Measurements from ENCODE around the gene AUNIP. TPM values are rescaled to one million over a fixed set of nuclear protein-coding genes. Genes with fewer than 3 reads are reported as not detected.

The AUNIP gene
- polyA plus RNA-seq, 1 experiment: 1.4 TPM

DNA sequence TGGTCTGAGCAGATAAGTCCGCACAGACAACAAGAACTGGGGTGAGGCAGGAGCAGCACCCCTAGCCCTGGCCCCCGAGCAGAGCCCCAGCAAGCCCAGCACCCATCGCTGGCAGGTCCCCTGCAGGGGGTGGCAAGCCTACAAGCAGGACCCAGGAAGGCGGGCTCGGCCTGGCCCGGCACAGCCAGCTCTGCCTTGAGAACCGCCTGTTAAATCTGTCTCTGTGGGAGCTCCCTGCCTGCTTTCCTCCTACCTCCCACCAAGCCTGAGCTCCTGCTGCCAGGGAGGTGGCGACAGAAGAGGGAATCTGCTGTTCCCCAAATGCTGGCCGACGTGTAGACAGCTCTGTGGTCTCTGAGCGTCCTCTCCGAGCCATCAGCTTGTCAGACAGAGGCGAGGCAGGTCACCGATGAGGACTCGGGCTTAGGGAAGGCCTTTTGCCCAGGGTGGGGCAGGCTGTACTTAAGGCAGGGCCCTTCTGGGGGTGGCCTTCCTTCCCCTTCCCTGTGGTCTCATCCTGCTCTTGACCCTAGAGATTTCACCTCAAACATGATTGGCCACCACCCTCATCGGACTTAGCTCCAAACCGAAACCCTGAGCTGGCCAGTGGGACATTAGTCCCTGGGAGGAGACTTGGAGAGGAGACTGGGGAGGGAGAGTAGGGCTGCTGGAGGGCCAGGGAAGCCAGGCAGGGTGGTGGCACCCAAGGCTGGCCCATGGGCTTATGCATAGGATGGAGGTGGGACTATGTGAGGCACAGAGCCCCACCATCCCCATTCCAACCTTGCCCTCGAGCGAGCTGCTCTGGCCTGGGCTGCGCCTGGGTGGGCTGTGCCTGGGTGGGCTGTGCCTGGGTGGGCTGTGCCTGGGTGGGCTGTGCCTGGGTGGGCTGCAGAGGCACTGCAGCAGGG, 51.5 kb downstream of the AUNIP start:
- CTCF ChIA-PET: interaction anchor here (1.0 to 3.9 kb wide), 5 partner anchors 9 to 235 kb away, joined by 3 to 14 read pairs (median 4); no protein-coding TSS in a partner anchor
- H3K36me3 ChIP-seq (ENCODE audit: control insufficient read depth, insufficient read depth, low read length): peaks cover 23% of the 10 kb centered on the region

DNA sequence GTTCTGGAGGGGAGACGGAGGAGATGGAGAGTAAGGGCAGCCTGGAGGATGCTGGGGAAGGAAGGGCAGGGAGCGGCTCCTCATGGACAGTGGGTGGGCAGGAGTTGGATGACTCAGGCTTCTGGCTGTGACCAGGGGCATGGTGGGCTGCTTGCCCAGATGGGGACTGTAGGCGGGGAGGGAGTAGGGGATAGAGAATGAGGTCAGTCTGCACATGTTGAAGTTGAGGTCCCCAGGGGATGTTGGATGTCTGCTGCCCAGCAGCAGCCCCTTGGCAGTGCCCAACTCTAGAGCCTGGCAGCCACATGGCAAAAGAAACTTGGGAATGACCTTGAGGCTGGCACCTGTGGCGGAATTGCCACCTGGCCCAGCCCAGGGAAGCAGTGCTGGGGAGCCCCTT, 52.8 kb downstream of the AUNIP start:
- no peak for DNase-seq (ENCODE audit: low read depth)
- H3K4me3 ChIP-seq (ENCODE audit: low read depth, low read length): no peak overlapping the region
- POLR2A ChIA-PET: no interaction called here

More for the DNA sequence above, 51.5 kb downstream of the AUNIP start:
- Histone ChIP-seq H3K4me3 (ENCODE audit: low read depth, low read length) (no peak overlapping the region), H3K27me3 (ENCODE audit: control insufficient read depth, insufficient read depth, low read length) (no peaks in the 10 kb centered on the region)
- TF ChIP-seq, protein P1, sequence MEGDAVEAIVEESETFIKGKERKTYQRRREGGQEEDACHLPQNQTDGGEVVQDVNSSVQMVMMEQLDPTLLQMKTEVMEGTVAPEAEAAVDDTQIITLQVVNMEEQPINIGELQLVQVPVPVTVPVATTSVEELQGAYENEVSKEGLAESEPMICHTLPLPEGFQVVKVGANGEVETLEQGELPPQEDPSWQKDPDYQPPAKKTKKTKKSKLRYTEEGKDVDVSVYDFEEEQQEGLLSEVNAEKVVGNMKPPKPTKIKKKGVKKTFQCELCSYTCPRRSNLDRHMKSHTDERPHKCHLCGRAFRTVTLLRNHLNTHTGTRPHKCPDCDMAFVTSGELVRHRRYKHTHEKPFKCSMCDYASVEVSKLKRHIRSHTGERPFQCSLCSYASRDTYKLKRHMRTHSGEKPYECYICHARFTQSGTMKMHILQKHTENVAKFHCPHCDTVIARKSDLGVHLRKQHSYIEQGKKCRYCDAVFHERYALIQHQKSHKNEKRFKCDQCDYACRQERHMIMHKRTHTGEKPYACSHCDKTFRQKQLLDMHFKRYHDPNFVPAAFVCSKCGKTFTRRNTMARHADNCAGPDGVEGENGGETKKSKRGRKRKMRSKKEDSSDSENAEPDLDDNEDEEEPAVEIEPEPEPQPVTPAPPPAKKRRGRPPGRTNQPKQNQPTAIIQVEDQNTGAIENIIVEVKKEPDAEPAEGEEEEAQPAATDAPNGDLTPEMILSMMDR (IDR thresholded peaks at IDR 0.05; ENCODE audit: insufficient read depth, low read depth, low read length): no peak
- DNase-seq (ENCODE audit: low read depth): no peak
- POLR2A ChIA-PET: no interaction called here

DNA sequence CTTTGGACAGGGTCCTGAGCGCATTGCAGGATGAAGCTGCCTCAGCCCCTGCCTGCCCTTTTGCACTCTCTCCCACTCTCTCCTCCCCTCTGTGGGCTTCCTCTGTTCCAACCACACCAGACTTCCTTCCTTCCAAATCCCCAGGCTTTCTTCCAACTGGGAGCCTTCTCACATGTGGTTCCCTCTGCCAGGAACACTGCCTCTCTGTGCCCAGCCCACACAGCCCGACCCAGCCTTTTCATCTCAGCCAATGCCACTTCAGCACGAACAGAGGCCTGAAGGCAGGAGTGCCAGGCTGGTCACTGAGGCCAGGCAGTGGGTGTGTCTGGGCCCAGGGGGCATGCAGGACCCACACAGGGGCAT, 53.4 kb downstream of the AUNIP start:
- TF ChIP-seq, protein P1 (IDR thresholded peaks at IDR 0.05; ENCODE audit: insufficient read depth, low read depth, low read length): no peak
- ChIA-PET POLR2A (no interaction called here), CTCF (no interaction called here)
- no peaks in the 10 kb centered on the region for H3K27me3 ChIP-seq (ENCODE audit: control insufficient read depth, insufficient read depth, low read length)
- H3K4me3 ChIP-seq (ENCODE audit: low read depth, low read length): no peak overlapping the region
- DNase-seq (ENCODE audit: low read depth): no peak
- peaks cover 16% of the 10 kb centered on the region for H3K36me3 ChIP-seq (ENCODE audit: control insufficient read depth, insufficient read depth, low read length)

More for the DNA sequence above, 52.8 kb downstream of the AUNIP start:
- Histone ChIP-seq H3K36me3 (ENCODE audit: control insufficient read depth, insufficient read depth, low read length) (peaks cover 18% of the 10 kb centered on the region), H3K27me3 (ENCODE audit: control insufficient read depth, insufficient read depth, low read length) (no peaks in the 10 kb centered on the region)
- CTCF ChIA-PET: interaction anchor here (1.4 kb wide), 1 partner anchor 10 kb away, joined by 3 read pairs; no protein-coding TSS in a partner anchor
- TF ChIP-seq, protein P1 (IDR thresholded peaks at IDR 0.05; ENCODE audit: insufficient read depth, low read depth, low read length): no peak

DNA sequence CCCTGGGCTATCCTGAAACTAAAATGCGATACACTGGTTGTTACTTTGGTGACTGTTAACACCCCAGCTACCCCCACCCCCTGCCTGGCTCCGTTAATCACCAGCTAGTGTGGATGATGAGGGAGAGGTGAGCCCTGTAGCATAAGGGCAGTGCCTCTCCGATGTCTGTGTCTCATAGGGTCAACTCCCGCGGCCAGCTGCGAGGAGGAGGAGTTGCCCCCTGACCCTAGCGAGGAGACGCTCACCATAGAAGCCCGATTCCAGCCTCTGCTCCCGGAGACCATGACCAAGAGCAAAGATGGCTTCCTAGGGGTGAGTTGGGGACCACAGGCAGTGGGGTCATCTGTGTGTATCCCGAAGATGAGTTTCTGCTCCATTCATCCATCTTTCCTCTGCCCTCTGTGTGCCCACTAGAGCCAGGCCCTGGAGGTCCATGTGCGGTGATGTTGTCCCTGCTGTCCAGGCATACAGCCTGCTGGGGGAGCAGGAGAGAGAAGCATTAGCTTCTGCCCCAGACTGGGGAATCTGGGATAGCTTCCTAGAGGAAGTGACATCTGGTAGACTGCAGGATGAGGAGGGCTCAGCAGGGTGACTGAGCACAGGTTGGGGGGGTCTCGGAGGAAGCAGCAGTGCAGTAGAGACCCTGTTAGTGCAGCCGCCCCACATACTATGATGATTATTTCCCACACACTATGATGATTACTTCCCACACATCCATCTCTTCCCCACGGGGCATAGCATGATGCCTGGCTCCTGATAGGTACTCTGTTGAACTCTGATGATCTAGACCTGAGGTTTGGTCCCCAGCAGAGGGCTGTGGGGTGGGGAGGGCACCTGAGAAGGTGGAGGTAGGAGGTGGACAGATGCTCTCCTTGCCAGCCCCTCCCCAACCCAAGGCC, 54.0 kb downstream of the AUNIP start:
- H3K27me3 ChIP-seq (ENCODE audit: control insufficient read depth, insufficient read depth, low read length): no peaks in the 10 kb centered on the region
- DNase-seq (ENCODE audit: low read depth): no peak
- H3K4me3 ChIP-seq (ENCODE audit: low read depth, low read length): no peak overlapping the region
- TF ChIP-seq, protein P1 (IDR thresholded peaks at IDR 0.05; ENCODE audit: insufficient read depth, low read depth, low read length): no peak
- ChIA-PET CTCF (interaction anchor here (0.7 to 1.3 kb wide), 2 partner anchors 192 to 197 kb away, joined by 3 to 6 read pairs; partner anchors contain the start of gene PAFAH2), POLR2A (no interaction called here)
- H3K36me3 ChIP-seq (ENCODE audit: control insufficient read depth, insufficient read depth, low read length): peaks cover 12% of the 10 kb centered on the region

Data from BJ (cell line).